Activated naive CD4-positive, alpha-beta T cell treated with anti-CD3 and anti-CD28 coated beads, Interleukin-2, amount 50 U/mL, for 72 hours (primary cell): ENCODE measurements around the gene CPSF3. TPM values are rescaled to one million over a fixed set of nuclear protein-coding genes. Genes with fewer than 3 reads are reported as not detected.

Source experiments
- ATAC-seq, 2 donors: fragments of 150-1000 bp; cut with Tn5 transposase; 2 replicates each; pipeline ENCODE4 v1.10.0; 2021; ENCODE audit warnings: mild to moderate bottlenecking in 2 of 2, moderate library complexity in 2 of 2
- DNase-seq, 2 donors: peaks; one replicate each; pipeline ENCODE4 v3.0.0; 2021 to 2022; ENCODE audit warnings: low spot score in 2 of 2
- H3K27ac Mint-ChIP-seq, 2 donors: one replicate each; pipeline ENCODE4 v1.8.0; 2022; ENCODE audit warnings: mild to moderate bottlenecking in 2 of 2, mixed read lengths in 2 of 2
- H3K36me3 Mint-ChIP-seq, 2 donors: one replicate each; pipeline ENCODE4 v1.8.0; 2022; ENCODE audit warnings: mixed read lengths in 2 of 2
- H3K9me3 Mint-ChIP-seq, 2 donors: one replicate each; pipeline ENCODE4 v1.8.0; 2022; ENCODE audit warnings: mixed read lengths in 2 of 2
- total RNA-seq, 2 donors: library from RNA; stranded (reverse); gene quantifications; one replicate each; pipeline ENCODE4 v1.2.3, GENCODE V29; 2022

CPSF3 gene
- total RNA-seq, 2 donors from 2014 or later = 55.8 to 63.3 TPM

GRCh38 chr2:9408641-9409151 lies 14.8 kb upstream of the CPSF3 start:
- Mint-ChIP-seq H3K9me3 (no peaks in the 10 kb centered on the region), H3K27ac (no peak overlapping the region), H3K36me3 (peaks cover 0 to 7% of the 10 kb centered on the region in 2 donors)
- DNase-seq (no peak), ATAC-seq (no peak)

DNA sequence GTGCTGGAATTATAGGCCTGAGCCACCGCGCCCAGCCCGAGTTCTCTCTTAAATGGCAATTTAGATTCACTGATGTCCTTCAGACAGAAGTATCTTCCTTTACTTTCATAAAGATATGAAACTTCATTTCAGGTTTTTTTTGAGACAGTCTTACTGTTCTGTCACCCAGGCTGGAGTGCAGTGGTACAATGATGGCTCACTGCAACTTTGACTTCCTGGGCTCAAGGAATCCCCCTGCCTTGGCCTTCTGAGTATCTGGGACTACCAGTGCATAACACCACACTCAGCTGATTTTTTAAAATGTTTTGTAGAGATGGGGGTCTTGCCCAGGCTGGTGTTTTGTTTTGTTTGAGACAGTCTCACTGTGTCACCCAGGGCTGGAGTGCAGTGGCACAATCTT lies 13.3 kb upstream of the CPSF3 start:
- Mint-ChIP-seq H3K9me3 (no peaks in the 10 kb centered on the region), H3K27ac (no peak overlapping the region), H3K36me3 (peaks cover 5 to 12% of the 10 kb centered on the region in 2 donors)
- ATAC-seq (no peak), DNase-seq (no peak)

DNA sequence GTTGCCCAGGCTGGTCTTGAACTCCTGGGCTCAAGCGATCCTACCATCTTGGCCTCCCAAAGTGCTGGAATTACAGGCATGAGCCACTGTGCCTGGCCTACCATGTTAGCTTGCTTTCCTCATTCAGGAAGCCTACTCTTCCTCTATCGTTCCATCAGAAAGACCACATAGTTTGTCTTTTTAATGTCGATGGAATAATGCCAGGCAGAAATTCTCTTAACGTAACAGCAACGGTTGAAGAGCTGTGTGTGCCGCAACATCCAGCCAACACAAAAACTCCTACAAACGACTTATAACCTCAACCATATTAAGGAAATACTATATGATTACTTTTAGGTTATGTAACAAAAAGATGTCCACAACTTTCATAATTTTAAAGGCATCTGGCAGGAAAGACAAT lies 10.7 kb upstream of the CPSF3 start:
- ATAC-seq = no peak
- no peak for DNase-seq
- H3K9me3 Mint-ChIP-seq = no peaks in the 10 kb centered on the region
- H3K27ac Mint-ChIP-seq = no peak overlapping the region
- peaks cover 5 to 30% of the 10 kb centered on the region in 2 donors for H3K36me3 Mint-ChIP-seq

GRCh38 chr2:9415516-9416169 lies 7.8 kb upstream of the CPSF3 start:
- H3K9me3 Mint-ChIP-seq = no peaks in the 10 kb centered on the region
- ATAC-seq (no peak), DNase-seq (no peak)
- H3K27ac Mint-ChIP-seq = peak overlapping the region in 1 of 2 donors; percentile 3
- peaks cover 5 to 39% of the 10 kb centered on the region in 2 donors for H3K36me3 Mint-ChIP-seq

DNA sequence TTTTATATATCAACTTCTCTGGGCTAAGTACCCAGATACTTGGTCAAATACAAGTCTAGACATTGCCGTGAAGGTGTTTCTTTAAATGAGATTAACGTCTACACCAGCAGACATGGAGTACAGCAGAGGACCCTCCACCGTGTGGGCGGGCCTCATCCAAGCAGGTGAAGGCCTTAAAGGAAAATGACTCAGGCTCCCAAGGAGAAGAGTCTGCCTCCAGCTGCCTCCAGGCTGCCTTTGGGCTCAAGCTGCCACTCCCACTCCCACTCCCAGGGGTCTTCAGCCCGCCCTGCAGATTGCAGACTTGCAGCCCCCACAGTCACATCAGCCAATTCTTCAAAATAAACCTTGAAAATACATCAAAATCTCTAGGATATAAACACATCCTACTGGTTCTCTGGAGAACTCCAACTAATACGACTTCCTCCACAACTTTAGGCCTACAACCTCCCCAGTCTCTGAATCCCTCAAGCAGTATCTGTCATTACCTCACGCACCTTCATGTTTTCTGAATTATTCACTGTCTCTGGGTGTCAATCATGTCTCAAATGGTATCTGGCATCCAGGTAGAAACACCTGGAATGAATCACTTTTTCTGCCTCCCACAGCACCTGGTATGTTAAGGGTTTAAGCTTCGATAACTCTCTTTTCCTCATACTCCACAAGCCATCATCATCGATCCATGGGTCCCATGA lies 7.0 kb upstream of the CPSF3 start:
- Mint-ChIP-seq H3K27ac (peak overlapping the region in 1 of 2 donors; percentile 3), H3K36me3 (peaks cover 5 to 33% of the 10 kb centered on the region in 2 donors), H3K9me3 (no peaks in the 10 kb centered on the region)
- DNase-seq (no peak), ATAC-seq (no peak)

DNA sequence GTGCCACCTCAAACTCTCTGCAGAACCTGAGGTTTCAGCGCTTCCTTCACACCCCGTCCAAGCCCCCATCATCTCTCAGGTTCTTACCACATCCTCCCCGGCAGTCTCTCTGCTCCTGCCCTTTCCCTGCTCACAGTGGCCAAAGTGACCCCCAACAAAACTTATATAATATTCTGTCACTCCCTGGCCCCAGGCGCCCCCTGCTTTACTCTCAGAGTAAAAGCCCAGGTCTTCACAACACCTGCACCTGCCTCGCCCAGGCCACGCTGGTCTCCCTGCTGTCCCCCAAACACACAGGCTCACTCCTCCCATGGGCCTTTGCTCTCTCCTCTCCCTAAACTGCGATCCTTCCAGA lies 6.5 kb upstream of the CPSF3 start:
- DNase-seq = no peak
- no peaks in the 10 kb centered on the region for H3K9me3 Mint-ChIP-seq
- H3K36me3 Mint-ChIP-seq = peaks cover 8 to 36% of the 10 kb centered on the region in 2 donors
- no peak for ATAC-seq
- H3K27ac Mint-ChIP-seq = peak overlapping the region; percentile 3 to 70

DNA sequence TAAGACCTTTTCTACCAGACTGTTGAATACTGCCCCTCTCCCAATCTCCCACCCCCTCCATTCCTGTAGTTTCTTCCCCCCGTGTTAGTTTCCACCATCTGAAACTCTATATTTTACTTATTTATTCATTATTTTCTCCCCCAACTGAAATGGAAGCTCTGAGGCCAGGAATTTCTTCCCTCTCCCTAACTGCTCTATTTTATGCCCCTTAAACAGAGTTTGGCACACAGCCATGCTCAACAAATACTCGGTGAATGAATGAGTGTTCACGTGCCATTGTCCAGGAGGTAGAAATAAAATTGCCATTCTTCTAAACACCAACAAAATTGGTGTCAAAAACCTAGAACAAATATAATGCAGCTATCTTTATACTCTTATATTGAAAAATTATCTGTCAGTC lies 5.7 kb upstream of the CPSF3 start:
- Mint-ChIP-seq H3K36me3 (peaks cover 16 to 43% of the 10 kb centered on the region in 2 donors), H3K9me3 (no peaks in the 10 kb centered on the region), H3K27ac (peak overlapping the region; percentile 3 to 39)
- DNase-seq (no peak), ATAC-seq (no peak)

DNA sequence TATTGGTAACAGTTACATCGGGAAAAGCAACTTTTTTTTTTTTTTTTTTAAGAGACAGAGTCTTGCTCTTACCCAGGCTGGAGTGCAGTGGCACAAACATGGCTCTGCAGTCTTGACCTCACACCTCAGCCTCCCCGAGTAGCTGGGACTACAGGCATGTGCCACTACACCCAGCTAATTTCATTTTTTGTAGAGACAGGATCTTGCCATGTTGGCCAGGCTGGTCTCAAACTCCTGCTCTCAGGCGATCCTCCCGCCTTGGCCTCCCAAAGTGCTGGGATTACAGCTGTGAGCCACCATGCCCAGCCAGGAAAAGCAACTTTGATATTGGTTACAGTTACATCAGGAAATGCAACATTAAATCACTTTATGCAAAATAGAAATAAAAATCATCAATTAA lies 4.7 kb upstream of the CPSF3 start:
- ATAC-seq (no peak), DNase-seq (no peak)
- H3K9me3 Mint-ChIP-seq = no peaks in the 10 kb centered on the region
- H3K36me3 Mint-ChIP-seq = peaks cover 21 to 45% of the 10 kb centered on the region in 2 donors
- peak overlapping the region in 1 of 2 donors; percentile 18 for H3K27ac Mint-ChIP-seq

- peaks cover 21 to 45% of the 10 kb centered on the region in 2 donors for H3K36me3 Mint-ChIP-seq
Measured at GRCh38 chr2:9419541-9419940, 3.9 kb upstream of the CPSF3 start.

GRCh38 chr2:9420495-9420894 lies 3.0 kb upstream of the CPSF3 start:
- Mint-ChIP-seq H3K9me3 (no peaks in the 10 kb centered on the region), H3K36me3 (peaks cover 21 to 45% of the 10 kb centered on the region in 2 donors), H3K27ac (peak overlapping the region in 1 of 2 donors; percentile 20)
- DNase-seq (no peak), ATAC-seq (no peak)

More at GRCh38 chr2:9419541-9419940, 3.9 kb upstream of the CPSF3 start:
- H3K27ac Mint-ChIP-seq = peak overlapping the region in 1 of 2 donors; percentile 72
- no peak for ATAC-seq
- no peak for DNase-seq
- H3K9me3 Mint-ChIP-seq = no peaks in the 10 kb centered on the region

- ATAC-seq = peak; percentile 30 to 43
Measured at GRCh38 chr2:9422321-9423099, 944 bp upstream of the CPSF3 start.

DNA sequence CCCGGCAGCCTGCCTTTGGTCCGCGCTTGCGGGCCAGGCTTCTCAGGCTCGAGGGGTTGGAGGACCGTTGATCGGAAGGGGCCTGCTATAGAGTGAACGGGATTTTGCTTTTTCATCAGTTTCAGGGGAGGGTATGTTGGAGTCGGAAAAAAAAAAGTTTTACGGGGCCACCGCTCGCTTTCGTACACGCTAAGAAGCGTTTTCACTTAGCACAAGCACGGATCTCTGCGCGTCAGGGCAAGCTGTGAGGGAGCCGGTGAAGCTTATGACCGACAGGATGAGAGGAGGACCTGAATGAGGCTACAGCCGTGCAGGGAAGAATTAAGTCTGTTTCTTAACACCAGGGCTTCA lies 443 bp downstream of the CPSF3 start:
- Mint-ChIP-seq H3K36me3 (peaks cover 21 to 23% of the 10 kb centered on the region in 2 donors), H3K27ac (peak overlapping the region in 1 of 2 donors; percentile 99), H3K9me3 (no peaks in the 10 kb centered on the region)
- ATAC-seq (peak; percentile 2 to 22), DNase-seq (no peak)

More at GRCh38 chr2:9422321-9423099, 944 bp upstream of the CPSF3 start:
- peak; percentile 59 to 70 for DNase-seq
- H3K36me3 Mint-ChIP-seq = peaks cover 21 to 30% of the 10 kb centered on the region in 2 donors
- no peaks in the 10 kb centered on the region for H3K9me3 Mint-ChIP-seq
- peak overlapping the region in 1 of 2 donors; percentile 96 for H3K27ac Mint-ChIP-seq

DNA sequence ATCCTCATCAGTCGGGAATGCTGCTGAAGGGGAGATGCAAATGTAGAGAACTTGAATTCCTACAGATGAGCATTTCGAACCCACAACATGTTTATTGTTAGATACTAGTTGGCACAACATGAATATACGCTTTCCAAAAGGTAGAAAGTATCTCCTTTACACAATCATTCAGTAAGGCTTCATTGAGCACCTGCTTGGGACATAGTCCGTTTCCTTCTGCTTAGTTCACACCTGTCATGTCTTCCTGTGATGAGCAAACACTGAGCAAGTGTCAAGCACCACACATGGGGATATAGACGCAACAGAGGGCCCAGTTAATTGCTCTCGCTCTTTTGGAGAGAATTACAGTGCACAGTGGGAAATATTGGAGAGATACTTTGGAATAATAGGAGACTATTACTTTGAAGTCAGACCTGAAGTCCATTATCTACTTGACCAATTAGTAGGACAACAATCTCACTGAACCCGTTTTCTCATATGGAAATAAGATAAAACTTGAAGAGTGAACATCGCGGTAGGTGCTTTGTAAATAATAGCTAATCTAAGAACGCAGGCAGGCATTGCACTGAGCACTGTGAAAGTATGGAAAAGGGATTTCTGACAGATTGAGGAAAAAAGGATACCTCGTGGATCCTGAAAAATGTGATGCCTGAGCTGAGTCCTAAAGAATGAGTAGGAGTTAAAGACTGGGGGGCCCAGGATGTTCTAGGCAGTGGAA lies 1.2 kb downstream of the CPSF3 start:
- peaks cover 21 to 23% of the 10 kb centered on the region in 2 donors for H3K36me3 Mint-ChIP-seq
- no peak for DNase-seq
- no peak for ATAC-seq
- no peaks in the 10 kb centered on the region for H3K9me3 Mint-ChIP-seq
- H3K27ac Mint-ChIP-seq = no peak overlapping the region

DNA sequence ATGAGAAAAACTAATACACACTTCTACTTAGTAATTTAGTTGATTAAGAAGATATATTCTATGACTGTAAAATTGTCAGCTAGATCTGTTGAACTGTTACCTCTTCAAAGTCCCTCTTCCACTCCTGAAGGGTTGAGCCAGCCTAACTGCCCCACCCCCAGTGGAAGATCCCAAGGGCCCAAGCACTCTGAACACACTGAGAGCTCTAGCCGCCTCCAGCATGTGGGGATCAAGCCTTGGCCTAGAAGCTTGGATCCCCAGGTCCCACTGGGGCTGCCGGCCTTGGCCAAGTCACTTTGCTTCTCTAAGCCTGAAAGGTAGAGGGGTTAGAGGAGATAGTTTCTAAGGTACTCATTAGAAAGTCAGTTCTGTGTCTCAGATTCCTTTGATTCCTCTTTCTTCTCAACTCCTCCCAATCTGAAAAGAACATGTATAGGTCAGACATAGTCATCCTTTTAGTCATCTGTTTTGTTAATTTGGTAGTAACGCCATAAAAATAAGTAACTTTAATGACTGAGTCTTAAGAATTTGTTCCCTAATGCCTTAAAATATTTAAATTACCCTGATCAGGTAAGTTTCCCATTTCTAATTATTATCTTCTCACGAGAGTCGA lies 5.6 kb downstream of the CPSF3 start:
- Mint-ChIP-seq H3K27ac (no peak overlapping the region), H3K36me3 (peaks cover 13 to 40% of the 10 kb centered on the region in 2 donors), H3K9me3 (no peaks in the 10 kb centered on the region)
- DNase-seq = no peak
- ATAC-seq = no peak

DNA sequence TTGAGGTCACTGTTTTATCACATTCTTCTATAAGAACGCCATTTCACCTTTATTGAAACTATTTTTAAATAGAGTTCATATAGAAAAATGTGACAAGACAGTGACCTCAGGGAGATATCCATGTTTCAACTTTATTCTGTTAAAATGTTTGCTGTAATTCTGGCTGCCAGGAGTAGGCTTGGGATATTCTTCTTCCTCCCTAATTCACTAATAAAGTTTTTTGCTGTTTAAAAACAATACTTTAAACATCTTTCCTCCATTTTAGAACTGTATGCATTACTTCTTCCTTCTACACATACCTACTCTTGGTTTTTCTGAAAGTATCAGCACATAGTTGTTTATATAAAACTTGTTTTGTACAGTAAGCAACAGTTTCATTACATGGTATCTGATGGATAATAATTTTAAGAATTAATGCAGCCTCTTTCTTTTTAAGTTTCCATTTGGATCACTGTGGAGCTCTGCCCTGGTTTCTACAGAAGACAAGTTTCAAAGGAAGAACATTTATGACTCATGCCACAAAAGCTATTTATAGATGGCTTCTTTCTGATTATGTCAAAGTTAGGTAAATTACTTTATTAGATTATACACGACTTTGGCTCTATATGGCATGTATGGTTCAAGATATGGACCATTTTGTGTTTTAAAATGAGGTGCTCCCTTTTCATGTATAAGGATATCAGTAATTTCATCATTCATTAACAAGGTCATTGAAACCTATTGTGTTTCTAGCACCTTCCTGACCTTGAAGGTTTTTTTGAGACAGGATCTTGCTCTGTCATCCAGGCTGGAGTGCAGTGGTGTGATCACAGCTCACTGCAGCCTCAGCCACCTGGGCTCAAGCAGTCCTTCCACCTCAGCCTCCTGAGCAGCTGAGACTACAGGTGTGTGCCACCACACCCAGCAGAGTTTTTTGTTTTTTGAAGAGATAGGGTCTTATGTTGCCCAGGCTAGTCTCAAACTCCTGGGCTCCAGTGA lies 7.2 kb downstream of the CPSF3 start:
- ATAC-seq (peak; percentile 41 to 44), DNase-seq (no peak)
- Mint-ChIP-seq H3K27ac (peak overlapping the region; percentile 48 to 70), H3K9me3 (no peaks in the 10 kb centered on the region), H3K36me3 (peaks cover 16 to 48% of the 10 kb centered on the region in 2 donors)
